ENCODE results near the gene KIF16B.

The KIF16B gene

DNA sequence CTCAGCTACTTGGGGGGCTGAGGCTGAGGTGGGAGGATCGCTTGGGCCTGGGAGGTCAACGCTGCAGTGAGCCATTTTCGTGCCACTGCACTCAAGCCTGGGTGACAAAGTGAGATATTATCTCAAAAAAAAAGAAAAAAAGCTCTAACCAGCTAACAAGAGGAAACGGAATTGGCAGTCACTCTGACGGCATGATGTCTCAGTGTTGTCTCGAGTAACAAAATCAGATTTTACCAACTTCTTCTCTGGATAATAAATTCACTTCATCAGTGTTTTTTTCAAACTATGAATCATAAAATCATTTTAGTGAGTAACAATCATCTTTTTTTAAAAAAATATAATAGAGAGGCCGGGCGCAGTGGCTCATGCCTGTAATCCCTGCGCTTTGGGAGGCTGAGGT is 12.6 kb downstream of the KIF16B start:
- no peak overlapping the region for H3K4me3 ChIP-seq (ENCODE audit: low read depth in 1 of 2, low read length in 1 of 2)
- no peak overlapping the region for H3K27ac ChIP-seq
- TF ChIP-seq, protein P1, sequence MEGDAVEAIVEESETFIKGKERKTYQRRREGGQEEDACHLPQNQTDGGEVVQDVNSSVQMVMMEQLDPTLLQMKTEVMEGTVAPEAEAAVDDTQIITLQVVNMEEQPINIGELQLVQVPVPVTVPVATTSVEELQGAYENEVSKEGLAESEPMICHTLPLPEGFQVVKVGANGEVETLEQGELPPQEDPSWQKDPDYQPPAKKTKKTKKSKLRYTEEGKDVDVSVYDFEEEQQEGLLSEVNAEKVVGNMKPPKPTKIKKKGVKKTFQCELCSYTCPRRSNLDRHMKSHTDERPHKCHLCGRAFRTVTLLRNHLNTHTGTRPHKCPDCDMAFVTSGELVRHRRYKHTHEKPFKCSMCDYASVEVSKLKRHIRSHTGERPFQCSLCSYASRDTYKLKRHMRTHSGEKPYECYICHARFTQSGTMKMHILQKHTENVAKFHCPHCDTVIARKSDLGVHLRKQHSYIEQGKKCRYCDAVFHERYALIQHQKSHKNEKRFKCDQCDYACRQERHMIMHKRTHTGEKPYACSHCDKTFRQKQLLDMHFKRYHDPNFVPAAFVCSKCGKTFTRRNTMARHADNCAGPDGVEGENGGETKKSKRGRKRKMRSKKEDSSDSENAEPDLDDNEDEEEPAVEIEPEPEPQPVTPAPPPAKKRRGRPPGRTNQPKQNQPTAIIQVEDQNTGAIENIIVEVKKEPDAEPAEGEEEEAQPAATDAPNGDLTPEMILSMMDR (IDR thresholded peaks at IDR 0.05) = no peak
- H3K9me3 ChIP-seq = no peaks in the 10 kb centered on the region
- no peaks in the 10 kb centered on the region for H3K27me3 ChIP-seq
- no peaks in the 10 kb centered on the region for H3K4me1 ChIP-seq (ENCODE audit: control insufficient read depth in 1 of 2, insufficient read depth in 1 of 2, low read depth in 1 of 2, low read length in 1 of 2)
- no peaks in the 10 kb centered on the region for H3K36me3 ChIP-seq

DNA sequence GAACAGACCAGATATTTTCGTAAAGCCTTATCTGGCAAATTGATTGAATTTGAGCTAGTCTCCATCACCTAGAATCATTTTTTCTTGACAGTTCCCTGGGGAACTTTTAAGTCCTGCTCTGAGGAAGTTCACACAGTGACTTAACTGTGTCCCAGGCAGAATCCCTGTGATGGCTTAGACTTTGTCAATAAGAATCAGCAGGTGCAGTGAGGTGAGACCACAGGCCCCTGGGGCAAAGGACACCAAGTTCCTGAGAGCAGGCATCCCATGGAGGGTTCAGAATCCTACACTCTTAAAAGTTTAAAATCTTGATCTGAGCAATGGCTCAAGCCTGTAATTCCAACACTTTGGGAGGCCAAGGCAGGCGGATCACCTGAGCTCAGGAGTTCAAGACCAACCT is 13.0 kb downstream of the KIF16B start:
- TF ChIP-seq, protein P1 (IDR thresholded peaks at IDR 0.05) = no peak
- H3K4me1 ChIP-seq (ENCODE audit: control insufficient read depth in 1 of 2, insufficient read depth in 1 of 2, low read depth in 1 of 2, low read length in 1 of 2) = no peaks in the 10 kb centered on the region
- no peak overlapping the region for H3K4me3 ChIP-seq (ENCODE audit: low read depth in 1 of 2, low read length in 1 of 2)
- no peaks in the 10 kb centered on the region for H3K27me3 ChIP-seq
- H3K36me3 ChIP-seq = no peaks in the 10 kb centered on the region
- H3K9me3 ChIP-seq = no peaks in the 10 kb centered on the region
- no peak overlapping the region for H3K27ac ChIP-seq

DNA sequence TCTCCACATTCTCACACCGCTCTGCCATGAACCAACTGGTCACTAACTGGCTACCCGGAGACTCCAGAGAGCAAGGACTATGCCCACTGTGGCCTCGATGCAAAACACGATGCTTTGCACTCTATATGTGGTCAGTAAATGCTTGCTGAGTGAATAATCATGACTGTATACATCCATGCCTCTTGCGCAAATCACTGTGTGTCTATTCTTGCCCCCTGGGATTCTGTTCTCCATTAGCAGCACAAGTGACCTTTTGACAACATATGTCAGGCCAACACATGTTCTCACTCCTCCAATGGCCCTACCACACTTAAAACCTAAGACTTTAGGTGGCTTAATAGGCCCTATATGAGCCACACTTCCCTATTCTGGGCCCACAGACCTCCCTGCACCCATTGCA is 16.9 kb downstream of the KIF16B start:
- TF ChIP-seq, protein P1 (IDR thresholded peaks at IDR 0.05) = no peak
- no peaks in the 10 kb centered on the region for H3K27me3 ChIP-seq
- no peaks in the 10 kb centered on the region for H3K36me3 ChIP-seq
- H3K9me3 ChIP-seq = no peaks in the 10 kb centered on the region
- no peak overlapping the region for H3K27ac ChIP-seq
- no peak overlapping the region for H3K4me3 ChIP-seq (ENCODE audit: low read depth in 1 of 2, low read length in 1 of 2)
- H3K4me1 ChIP-seq (ENCODE audit: control insufficient read depth in 1 of 2, insufficient read depth in 1 of 2, low read depth in 1 of 2, low read length in 1 of 2) = no peaks in the 10 kb centered on the region

DNA sequence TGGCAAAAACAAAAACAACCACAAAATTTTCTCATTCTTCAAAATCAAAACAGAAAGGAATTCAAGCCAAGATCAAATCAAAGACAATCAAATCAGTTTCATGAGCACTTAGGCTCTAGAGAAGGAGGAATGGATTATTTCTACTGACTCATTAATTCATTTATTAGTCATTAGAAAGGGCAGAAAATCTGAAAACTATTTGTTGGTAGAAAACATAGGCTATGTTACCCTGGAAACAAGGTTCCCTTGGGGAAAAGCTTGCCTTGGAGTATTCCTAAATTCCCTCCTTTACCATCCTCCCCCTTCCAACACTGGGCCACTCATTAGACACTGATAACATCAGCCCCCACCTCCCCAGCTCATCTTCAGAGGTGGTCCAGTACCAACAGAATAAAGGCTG is 17.5 kb downstream of the KIF16B start:
- TF ChIP-seq, protein P1 (IDR thresholded peaks at IDR 0.05) = no peak
- Histone ChIP-seq H3K27me3 (no peaks in the 10 kb centered on the region), H3K9me3 (no peaks in the 10 kb centered on the region), H3K36me3 (no peaks in the 10 kb centered on the region), H3K27ac (no peak overlapping the region), H3K4me1 (ENCODE audit: control insufficient read depth in 1 of 2, insufficient read depth in 1 of 2, low read depth in 1 of 2, low read length in 1 of 2) (no peaks in the 10 kb centered on the region), H3K4me3 (ENCODE audit: low read depth in 1 of 2, low read length in 1 of 2) (no peak overlapping the region)

DNA sequence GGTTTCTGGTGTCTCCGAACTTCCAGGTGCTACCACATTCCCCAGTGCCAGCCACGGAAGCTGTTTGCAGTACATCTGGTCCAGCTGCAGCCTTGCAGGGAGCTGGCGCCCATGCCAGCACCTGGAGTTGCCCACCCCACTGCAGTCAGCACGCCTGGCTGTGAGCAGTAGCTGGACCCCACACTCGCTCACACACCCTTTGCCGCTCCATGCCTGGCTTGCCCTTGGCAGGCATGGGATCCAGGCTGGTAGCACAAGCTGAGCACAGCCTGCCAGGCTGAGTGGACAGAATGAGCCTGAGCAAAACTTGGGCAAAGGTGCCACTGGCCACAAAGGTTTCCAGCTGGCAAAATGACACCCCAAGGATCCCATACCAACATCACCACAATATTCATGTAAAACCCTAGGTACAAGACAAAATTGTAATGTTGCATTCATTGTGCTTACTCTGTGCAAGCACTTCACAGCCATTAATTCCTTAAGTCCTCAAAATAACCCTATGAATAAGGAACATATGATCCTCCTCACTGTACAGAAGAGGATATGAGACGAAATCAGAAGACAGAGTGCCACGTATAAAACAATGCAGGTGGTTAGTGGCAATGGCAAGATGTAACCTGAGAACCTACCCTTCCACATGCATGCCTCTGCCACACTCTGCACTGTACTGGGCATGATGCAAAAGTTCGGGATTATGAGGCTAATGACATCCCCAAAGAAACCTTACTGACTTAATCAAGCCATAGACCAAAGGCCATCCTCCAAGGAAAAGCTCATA is 18.3 kb downstream of the KIF16B start:
- Histone ChIP-seq H3K27ac (no peak overlapping the region), H3K9me3 (no peaks in the 10 kb centered on the region), H3K36me3 (no peaks in the 10 kb centered on the region), H3K4me1 (ENCODE audit: control insufficient read depth in 1 of 2, insufficient read depth in 1 of 2, low read depth in 1 of 2, low read length in 1 of 2) (no peaks in the 10 kb centered on the region), H3K4me3 (ENCODE audit: low read depth in 1 of 2, low read length in 1 of 2) (no peak overlapping the region), H3K27me3 (no peaks in the 10 kb centered on the region)
- TF ChIP-seq, protein P1 (IDR thresholded peaks at IDR 0.05) = no peak

Data from neutrophil (primary cell).